AG09319 (cell line): ENCODE results near the gene TMEM187.

Source experiments
- DNase-seq: peaks from one replicate; pipeline ENCODE4 v3.0.0-alpha.2; 2010; ENCODE audit warnings: low read depth; ENCODE audit errors: extremely low read depth
- TF ChIP-seq, protein P1 (sequence below): IDR thresholded peaks from 2 replicates; pipeline ENCODE4 v1.5.1; 2011; ENCODE audit warnings: low read depth, mild to moderate bottlenecking, inconsistent platforms, low read length, moderate library complexity

Gene TMEM187

GRCh38 chrX:153937056-153937455, 35.5 kb upstream of the TMEM187 start:
- TF ChIP-seq, protein P1, sequence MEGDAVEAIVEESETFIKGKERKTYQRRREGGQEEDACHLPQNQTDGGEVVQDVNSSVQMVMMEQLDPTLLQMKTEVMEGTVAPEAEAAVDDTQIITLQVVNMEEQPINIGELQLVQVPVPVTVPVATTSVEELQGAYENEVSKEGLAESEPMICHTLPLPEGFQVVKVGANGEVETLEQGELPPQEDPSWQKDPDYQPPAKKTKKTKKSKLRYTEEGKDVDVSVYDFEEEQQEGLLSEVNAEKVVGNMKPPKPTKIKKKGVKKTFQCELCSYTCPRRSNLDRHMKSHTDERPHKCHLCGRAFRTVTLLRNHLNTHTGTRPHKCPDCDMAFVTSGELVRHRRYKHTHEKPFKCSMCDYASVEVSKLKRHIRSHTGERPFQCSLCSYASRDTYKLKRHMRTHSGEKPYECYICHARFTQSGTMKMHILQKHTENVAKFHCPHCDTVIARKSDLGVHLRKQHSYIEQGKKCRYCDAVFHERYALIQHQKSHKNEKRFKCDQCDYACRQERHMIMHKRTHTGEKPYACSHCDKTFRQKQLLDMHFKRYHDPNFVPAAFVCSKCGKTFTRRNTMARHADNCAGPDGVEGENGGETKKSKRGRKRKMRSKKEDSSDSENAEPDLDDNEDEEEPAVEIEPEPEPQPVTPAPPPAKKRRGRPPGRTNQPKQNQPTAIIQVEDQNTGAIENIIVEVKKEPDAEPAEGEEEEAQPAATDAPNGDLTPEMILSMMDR, result no peak

DNA sequence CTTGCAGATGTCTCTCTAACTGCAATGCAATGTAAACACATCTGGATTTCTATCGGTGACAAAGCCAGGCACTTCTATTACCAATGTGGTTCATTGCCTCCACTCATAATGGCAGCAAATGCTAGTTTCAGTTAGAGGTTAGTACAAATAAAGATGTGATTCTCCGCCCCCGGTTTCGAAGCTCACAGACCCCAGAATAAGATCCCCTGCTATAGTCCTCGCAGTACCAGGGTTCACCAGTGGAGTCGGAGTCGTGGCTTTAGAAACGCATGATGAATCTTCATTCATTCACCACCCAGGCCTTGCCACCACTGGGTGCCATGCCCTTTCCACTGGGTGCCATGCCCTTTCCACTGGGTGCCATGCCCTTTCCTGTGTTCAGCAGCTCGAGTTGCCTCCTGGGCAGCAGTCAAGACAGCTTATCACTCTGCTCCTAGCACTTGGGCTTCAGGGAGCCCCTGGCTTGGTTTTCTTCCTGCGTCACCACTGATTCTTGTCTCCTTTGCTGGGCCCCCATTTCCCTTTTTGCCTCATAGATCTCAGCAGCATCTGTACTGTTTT, 34.2 kb upstream of the TMEM187 start:
- TF ChIP-seq, protein P1, result no peak
- DNase-seq, result no peak

More at GRCh38 chrX:153937056-153937455, 35.5 kb upstream of the TMEM187 start:
- DNase-seq, result no peak

- TF ChIP-seq, protein P1, result no peak
- no peak for DNase-seq
Measured at GRCh38 chrX:153939573-153939972, 33.0 kb upstream of the TMEM187 start.

DNA sequence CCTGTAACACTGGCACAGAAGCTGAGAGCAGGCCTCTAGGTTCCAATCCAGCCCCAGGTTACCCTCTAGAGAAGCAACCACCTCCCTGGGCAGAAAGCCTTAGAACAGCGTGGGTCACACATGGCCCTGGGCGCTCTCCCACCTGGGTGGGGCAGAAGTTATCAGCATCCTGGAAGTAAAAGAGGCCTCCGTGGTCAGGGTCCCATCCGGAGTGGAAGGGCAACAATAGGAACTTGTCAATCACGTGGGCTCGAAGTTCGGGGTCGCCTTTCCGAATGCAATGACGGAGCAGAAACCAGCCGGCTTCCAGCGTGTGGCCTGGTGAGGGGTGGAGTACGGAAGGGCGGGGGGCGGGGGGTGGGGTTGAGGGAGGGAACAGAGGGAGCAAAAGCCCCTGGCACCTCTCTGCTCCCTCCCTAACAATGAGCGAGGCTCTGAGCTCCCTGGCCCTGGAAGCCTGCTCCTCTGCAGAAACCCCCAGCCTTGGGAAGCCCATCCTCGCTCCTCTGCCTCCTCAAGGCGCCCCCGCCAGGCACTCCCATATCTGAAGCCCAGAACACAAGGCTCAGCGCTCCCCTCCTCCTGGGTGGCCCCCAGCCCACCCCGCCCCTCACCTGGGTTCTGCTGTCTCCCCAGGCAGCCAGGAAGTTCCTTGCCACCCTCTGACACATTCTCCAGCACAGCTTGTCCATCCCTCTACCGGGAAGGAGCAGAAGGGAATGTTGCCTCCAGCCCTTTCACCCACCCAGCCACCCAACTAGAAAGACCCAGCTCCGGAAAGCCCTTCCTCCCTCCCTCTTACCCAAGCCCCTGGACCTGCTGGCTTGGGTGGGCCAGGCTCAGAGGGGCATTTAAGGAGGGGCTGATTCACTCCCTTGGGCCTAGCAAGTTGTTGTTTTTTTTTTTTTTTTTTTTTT, 31.0 kb upstream of the TMEM187 start:
- no peak for DNase-seq
- TF ChIP-seq, protein P1, result no peak

GRCh38 chrX:153944140-153944799, 28.3 kb upstream of the TMEM187 start, which contains the start of gene RENBP:
Gene RENBP, minus strand, starts transcription at chrX:153944643. Its CDS starts 33 bp downstream, at chrX:153944610.
- DNase-seq, result no peak
- TF ChIP-seq, protein P1, result no peak

DNA sequence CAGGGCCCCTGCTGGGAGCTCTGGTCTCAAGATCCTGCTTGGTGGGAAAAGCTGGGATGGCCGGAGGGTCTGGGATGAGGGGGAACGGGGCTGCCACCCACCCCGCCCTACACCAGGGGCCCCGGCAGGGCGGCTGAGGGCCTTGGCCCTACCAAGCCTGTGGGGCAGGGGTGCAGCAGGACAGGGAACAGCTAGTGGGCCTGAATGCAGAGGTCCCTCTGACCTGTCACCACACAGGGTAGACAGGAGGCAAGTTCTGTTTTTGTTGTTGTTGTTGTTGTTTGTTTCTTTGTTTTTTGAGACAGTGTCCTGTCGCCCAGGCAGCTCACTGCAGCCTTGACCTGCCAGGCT, 27.8 kb upstream of the TMEM187 start:
- TF ChIP-seq, protein P1, result no peak
- DNase-seq, result no peak
